GM23338 (cell line): ENCODE results near the gene CERT1. TPM values are rescaled to one million over a fixed set of nuclear protein-coding genes. Genes with fewer than 3 reads are reported as not detected.
A peak's percentile ranks its signal among the peaks of the same experiment; 100 is the strongest.

Experiments used
- ATAC-seq: fragments of 200-7000 bp; cut with Tn5 transposase; 3 replicates; pipeline ENCODE4 v1.9.1; 2020
- DNase-seq: peaks from one replicate; pipeline ENCODE4 v3.0.0-alpha.2; 2015; ENCODE audit warnings: low spot score
- H2AFZ ChIP-seq: fragments of 200-600 bp; sonication (generic); 2 replicates; pipeline ENCODE4 v1.8.0; 2016; ENCODE audit warnings: antibody characterized with exemption, mild to moderate bottlenecking, moderate library complexity
- H3F3A ChIP-seq: fragments of 200-600 bp; sonication (generic); replicated peaks from 2 replicates; pipeline ENCODE4 v1.8.0; 2017; ENCODE audit warnings: antibody characterized with exemption, mixed run types, low read depth
- H3K27ac ChIP-seq: fragments of 200-600 bp; sonication (generic); 2 replicates; pipeline ENCODE4 v1.6.1; 2016; ENCODE audit warnings: low read depth
- H3K27me3 ChIP-seq: fragments of 200-600 bp; sonication (generic); 2 replicates; pipeline ENCODE4 v1.8.0; 2016; ENCODE audit warnings: mild to moderate bottlenecking, mixed run types, moderate library complexity; ENCODE audit not compliant: insufficient read depth
- H3K36me3 ChIP-seq: fragments of 200-600 bp; sonication (generic); 2 replicates; pipeline ENCODE4 v1.8.0; 2016; ENCODE audit warnings: mild to moderate bottlenecking; ENCODE audit not compliant: insufficient read depth
- H3K4me1 ChIP-seq: fragments of 200-600 bp; sonication (generic); 2 replicates; pipeline ENCODE4 v1.8.0; 2016; ENCODE audit warnings: mild to moderate bottlenecking, moderate library complexity; ENCODE audit not compliant: insufficient read depth
- H3K4me2 ChIP-seq: fragments of 200-600 bp; sonication (generic); 2 replicates; pipeline ENCODE4 v1.7.1; 2017; ENCODE audit warnings: mixed run types
- H3K4me3 ChIP-seq: fragments of 200-600 bp; sonication (generic); 2 replicates; pipeline ENCODE4 v1.6.1; 2016; ENCODE audit warnings: mixed run types
- H3K79me2 ChIP-seq: fragments of 200-600 bp; sonication (generic); replicated peaks from 2 replicates; pipeline ENCODE4 v1.8.0; 2017; ENCODE audit warnings: mild to moderate bottlenecking; ENCODE audit not compliant: insufficient read depth
- H3K9me2 ChIP-seq: fragments of 200-600 bp; sonication (generic); 2 replicates; pipeline ENCODE4 v1.8.0; 2017; ENCODE audit not compliant: insufficient read depth
- H4K20me1 ChIP-seq: fragments of 200-600 bp; sonication (generic); replicated peaks from 2 replicates; pipeline ENCODE4 v1.8.0; 2017; ENCODE audit warnings: mild to moderate bottlenecking; ENCODE audit not compliant: insufficient read depth
- H3K27ac Mint-ChIP-seq: 2 replicates; pipeline ENCODE4 v1.8.0; 2020; ENCODE audit warnings: inconsistent platforms, mild to moderate bottlenecking, moderate library complexity, mixed read lengths
- H3K27me3 Mint-ChIP-seq: 3 replicates; pipeline ENCODE4 v1.8.0; 2022; ENCODE audit warnings: low read depth, mild to moderate bottlenecking, moderate library complexity, mixed read lengths, inconsistent platforms; ENCODE audit not compliant: insufficient read depth, poor library complexity
- H3K36me3 Mint-ChIP-seq: 3 replicates; pipeline ENCODE4 v1.8.0; 2021; ENCODE audit warnings: low read depth, mild to moderate bottlenecking, inconsistent platforms, moderate library complexity, mixed read lengths
- H3K4me1 Mint-ChIP-seq: 3 replicates; pipeline ENCODE4 v1.8.0; 2020; ENCODE audit warnings: mild to moderate bottlenecking, inconsistent platforms, mixed read lengths
- H3K4me3 Mint-ChIP-seq: 3 replicates; pipeline ENCODE4 v1.8.0; 2021; ENCODE audit warnings: moderate library complexity, mild to moderate bottlenecking, inconsistent platforms, mixed read lengths
- H3K9me3 Mint-ChIP-seq: 3 replicates; pipeline ENCODE4 v1.8.0; 2020; ENCODE audit warnings: moderate library complexity, mild to moderate bottlenecking, inconsistent platforms, mixed read lengths
- CTCF ChIP-seq, 2 experiments: fragments of 200-600 bp in 1 of 2; sonication (generic) in 1 of 2; conservative IDR thresholded peaks; 2 replicates each; pipeline versions ENCODE4 v1.5.1 to v1.6.1; 2016 to 2017; ENCODE audit warnings: antibody characterized with exemption in 2 of 2, low read depth in 2 of 2, mild to moderate bottlenecking in 2 of 2, moderate library complexity in 1 of 2
- ETS1 ChIP-seq: IDR thresholded peaks from 2 replicates; pipeline ENCODE4 v1.6.1; 2016; ENCODE audit warnings: antibody characterized with exemption
- EZH2 ChIP-seq: fragments of 200-600 bp; sonication (generic); IDR thresholded peaks from one replicate; pipeline ENCODE4 v1.8.0; 2017; ENCODE audit warnings: antibody characterized with exemption, mild to moderate bottlenecking, low read depth; ENCODE audit not compliant: unreplicated experiment
- NANOG ChIP-seq: IDR thresholded peaks from 2 replicates; pipeline ENCODE4 v1.6.1; 2016; ENCODE audit warnings: antibody characterized with exemption, borderline replicate concordance
- STAT1 ChIP-seq: IDR thresholded peaks from one replicate; pipeline ENCODE4 v1.6.1; 2016; ENCODE audit warnings: antibody characterized with exemption; ENCODE audit not compliant: unreplicated experiment
- ZNF114 ChIP-seq: fragments of 250-450 bp; sonication (Bioruptor Pico); IDR thresholded peaks from 2 replicates; pipeline ENCODE4 v1.5.0; 2020; ENCODE audit warnings: mild to moderate bottlenecking, moderate library complexity
- ZNF331 ChIP-seq: fragments of 250-450 bp; sonication (Bioruptor Pico); IDR thresholded peaks from 2 replicates; pipeline ENCODE4 v1.5.0; 2020; ENCODE audit warnings: low read depth, mild to moderate bottlenecking, moderate library complexity
- polyA plus RNA-seq: library from polyadenylated mRNA; unstranded; fragments of >200 nt; fragmentation: Nextera tagmentation; extraction: Ambion mirVana; gene quantifications from 2 replicates; pipeline ENCODE4 v1.2.1, GENCODE V29; 2016
- total RNA-seq: library from RNA; depleted of rRNA; stranded (reverse); fragments of >200 nt; shearing (Covaris generic); gene quantifications from 2 replicates; pipeline ENCODE4 v1.2.3, GENCODE V29; 2014
- TF ChIP-seq, protein P1 (sequence below): fragments of 250-450 bp; sonication (Bioruptor Pico); IDR thresholded peaks from 2 replicates; pipeline ENCODE4 v1.5.0; 2020; ENCODE audit warnings: mild to moderate bottlenecking, moderate library complexity

CERT1 gene
- total and polyA plus RNA-seq, 2 experiments from 2014 or later, result 36.5 to 40.7 TPM

- TF ChIP-seq, protein P1, sequence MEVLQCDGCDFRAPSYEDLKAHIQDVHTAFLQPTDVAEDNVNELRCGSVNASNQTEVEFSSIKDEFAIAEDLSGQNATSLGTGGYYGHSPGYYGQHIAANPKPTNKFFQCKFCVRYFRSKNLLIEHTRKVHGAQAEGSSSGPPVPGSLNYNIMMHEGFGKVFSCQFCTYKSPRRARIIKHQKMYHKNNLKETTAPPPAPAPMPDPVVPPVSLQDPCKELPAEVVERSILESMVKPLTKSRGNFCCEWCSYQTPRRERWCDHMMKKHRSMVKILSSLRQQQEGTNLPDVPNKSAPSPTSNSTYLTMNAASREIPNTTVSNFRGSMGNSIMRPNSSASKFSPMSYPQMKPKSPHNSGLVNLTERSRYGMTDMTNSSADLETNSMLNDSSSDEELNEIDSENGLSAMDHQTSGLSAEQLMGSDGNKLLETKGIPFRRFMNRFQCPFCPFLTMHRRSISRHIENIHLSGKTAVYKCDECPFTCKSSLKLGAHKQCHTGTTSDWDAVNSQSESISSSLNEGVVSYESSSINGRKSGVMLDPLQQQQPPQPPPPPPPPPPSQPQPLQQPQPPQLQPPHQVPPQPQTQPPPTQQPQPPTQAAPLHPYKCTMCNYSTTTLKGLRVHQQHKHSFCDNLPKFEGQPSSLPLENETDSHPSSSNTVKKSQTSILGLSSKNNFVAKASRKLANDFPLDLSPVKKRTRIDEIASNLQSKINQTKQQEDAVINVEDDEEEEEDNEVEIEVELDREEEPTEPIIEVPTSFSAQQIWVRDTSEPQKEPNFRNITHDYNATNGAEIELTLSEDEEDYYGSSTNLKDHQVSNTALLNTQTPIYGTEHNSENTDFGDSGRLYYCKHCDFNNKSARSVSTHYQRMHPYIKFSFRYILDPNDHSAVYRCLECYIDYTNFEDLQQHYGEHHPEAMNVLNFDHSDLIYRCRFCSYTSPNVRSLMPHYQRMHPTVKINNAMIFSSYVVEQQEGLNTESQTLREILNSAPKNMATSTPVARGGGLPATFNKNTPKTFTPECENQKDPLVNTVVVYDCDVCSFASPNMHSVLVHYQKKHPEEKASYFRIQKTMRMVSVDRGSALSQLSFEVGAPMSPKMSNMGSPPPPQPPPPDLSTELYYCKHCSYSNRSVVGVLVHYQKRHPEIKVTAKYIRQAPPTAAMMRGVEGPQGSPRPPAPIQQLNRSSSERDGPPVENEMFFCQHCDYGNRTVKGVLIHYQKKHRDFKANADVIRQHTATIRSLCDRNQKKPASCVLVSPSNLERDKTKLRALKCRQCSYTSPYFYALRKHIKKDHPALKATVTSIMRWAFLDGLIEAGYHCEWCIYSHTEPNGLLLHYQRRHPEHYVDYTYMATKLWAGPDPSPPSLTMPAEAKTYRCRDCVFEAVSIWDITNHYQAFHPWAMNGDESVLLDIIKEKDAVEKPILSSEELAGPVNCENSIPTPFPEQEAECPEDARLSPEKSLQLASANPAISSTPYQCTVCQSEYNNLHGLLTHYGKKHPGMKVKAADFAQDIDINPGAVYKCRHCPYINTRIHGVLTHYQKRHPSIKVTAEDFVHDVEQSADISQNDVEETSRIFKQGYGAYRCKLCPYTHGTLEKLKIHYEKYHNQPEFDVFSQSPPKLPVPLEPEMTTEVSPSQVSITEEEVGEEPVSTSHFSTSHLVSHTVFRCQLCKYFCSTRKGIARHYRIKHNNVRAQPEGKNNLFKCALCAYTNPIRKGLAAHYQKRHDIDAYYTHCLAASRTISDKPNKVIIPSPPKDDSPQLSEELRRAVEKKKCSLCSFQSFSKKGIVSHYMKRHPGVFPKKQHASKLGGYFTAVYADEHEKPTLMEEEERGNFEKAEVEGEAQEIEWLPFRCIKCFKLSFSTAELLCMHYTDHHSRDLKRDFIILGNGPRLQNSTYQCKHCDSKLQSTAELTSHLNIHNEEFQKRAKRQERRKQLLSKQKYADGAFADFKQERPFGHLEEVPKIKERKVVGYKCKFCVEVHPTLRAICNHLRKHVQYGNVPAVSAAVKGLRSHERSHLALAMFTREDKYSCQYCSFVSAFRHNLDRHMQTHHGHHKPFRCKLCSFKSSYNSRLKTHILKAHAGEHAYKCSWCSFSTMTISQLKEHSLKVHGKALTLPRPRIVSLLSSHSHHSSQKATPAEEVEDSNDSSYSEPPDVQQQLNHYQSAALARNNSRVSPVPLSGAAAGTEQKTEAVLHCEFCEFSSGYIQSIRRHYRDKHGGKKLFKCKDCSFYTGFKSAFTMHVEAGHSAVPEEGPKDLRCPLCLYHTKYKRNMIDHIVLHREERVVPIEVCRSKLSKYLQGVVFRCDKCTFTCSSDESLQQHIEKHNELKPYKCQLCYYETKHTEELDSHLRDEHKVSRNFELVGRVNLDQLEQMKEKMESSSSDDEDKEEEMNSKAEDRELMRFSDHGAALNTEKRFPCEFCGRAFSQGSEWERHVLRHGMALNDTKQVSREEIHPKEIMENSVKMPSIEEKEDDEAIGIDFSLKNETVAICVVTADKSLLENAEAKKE (CRISPR knock-in tag), result no peak
- TF ChIP-seq STAT1, result no peak
- TF ChIP-seq EZH2, result no peak
- TF ChIP-seq ZNF331 (CRISPR knock-in tag), result no peak
- no peak for TF ChIP-seq ETS1
Measured at GRCh38 chr5:75512383-75513074, 1.1 kb upstream of the CERT1 start (continued).

DNA sequence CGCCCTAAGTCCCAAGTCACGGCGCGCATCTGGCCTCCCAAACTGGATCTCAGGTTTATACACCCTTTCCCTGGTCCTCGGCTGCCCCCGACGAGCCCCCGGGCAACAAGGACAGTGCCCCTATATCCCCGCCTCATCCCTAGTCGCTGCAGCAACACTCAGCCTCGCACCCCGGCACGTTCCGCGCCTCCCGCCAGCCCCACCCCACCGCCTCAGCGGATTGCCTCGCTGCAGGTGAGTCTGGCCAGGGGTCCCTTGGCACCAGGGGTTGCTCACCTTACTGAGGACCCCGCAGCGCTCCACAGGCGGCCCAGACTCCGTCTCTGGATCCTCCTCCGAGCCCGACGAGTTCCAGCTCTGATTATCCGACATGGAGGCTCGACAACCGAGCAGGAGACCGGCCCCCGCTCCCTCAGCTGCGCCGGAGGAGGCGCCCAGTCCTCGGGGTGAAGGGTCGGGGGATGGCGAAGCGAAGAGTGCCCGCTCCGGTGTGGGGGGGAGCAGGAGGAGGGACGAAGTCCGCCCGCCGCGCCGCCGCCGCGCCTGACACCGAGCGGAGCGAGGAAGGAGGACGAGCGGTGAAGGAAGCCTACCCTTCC, 494 bp downstream of the CERT1 start:
- Histone ChIP-seq H3K4me3 (peak overlapping the region; percentile 62), H3K27me3 (no peaks in the 10 kb centered on the region), H3F3A (no peaks in the 10 kb centered on the region), H3K4me2 (peak overlapping the region; percentile 93), H3K4me1 (peaks cover 15% of the 10 kb centered on the region; the same call in 1 of the 2 replicates), H3K9me2 (no peaks in the 10 kb centered on the region), H3K27ac (no peak overlapping the region), H3K36me3 (no peaks in the 10 kb centered on the region), H4K20me1 (no peaks in the 10 kb centered on the region; the same call in 1 of the 2 replicates), H3K79me2 (peaks cover 54% of the 10 kb centered on the region), H2AFZ (0 out of 2 replicates have a peak overlapping the region, but pooled peaks have one; percentile 77)
- H3K27ac Mint-ChIP-seq, result no peak overlapping the region
- H3K36me3 Mint-ChIP-seq, result peaks cover 2% of the 10 kb centered on the region; the same call in 2 of the 3 replicates
- DNase-seq, result peak; percentile 75
- peaks cover 19% of the 10 kb centered on the region for H3K27me3 Mint-ChIP-seq
- H3K4me1 Mint-ChIP-seq, result peaks cover 16% of the 10 kb centered on the region
- H3K9me3 Mint-ChIP-seq, result no peaks in the 10 kb centered on the region; the same call in 2 of the 3 replicates
- peak; percentile 71 for ATAC-seq
- H3K4me3 Mint-ChIP-seq, result peak overlapping the region; percentile 94
- TF ChIP-seq NANOG (no peak), CTCF (conservative IDR thresholded peaks at IDR 0.05; ENCODE audit: low read depth in 2 of 2) (no peak), ZNF114 (CRISPR knock-in tag) (no peak)
